B cell (primary cell): ENCODE measurements around the gene PTCSC3.

Experiments used
- CTCF ChIP-seq: fragments of 200-600 bp; IDR thresholded peaks from one replicate; pipeline ENCODE4 v1.8.0; 2022; ENCODE audit warnings: antibody characterized with exemption, mild to moderate bottlenecking
- EZH2 ChIP-seq: IDR thresholded peaks from 2 replicates; pipeline ENCODE4 v1.6.1; 2012; ENCODE audit warnings: borderline replicate concordance, low read depth, mild to moderate bottlenecking, moderate library complexity, low read length; ENCODE audit not compliant: insufficient read depth, poor library complexity, severe bottlenecking

- TF ChIP-seq CTCF: no peak
- no peak for TF ChIP-seq EZH2
These were observed 40.5 kb upstream of the PTCSC3 start for GRCh38 chr14:36217027-36217426.
